HTERT RPE-1 (cell line): ENCODE data around the gene EXOC4.
"Not testable (repeated sequence)": the region's sequence is repeated elsewhere in the genome, so short reads cannot be mapped to it uniquely, and the experiment has no call there.

Experiments
- in situ Hi-C: fragments of 300-500 bp; cut with MboI; formaldehyde crosslinking; loops from 4 replicates; pipeline ENCODE4 v1.14.3; 2020; ENCODE audit warnings: low sequenced_read_pairs

Gene EXOC4

GRCh38 chr7:133906553-133906952 is 653.7 kb downstream of the EXOC4 start:
- in situ Hi-C loops, result not testable (repeated sequence)

GRCh38 chr7:133910761-133911160 is 657.9 kb downstream of the EXOC4 start:
- in situ Hi-C loops, result no loop called here

GRCh38 chr7:133911724-133912123 is 658.8 kb downstream of the EXOC4 start:
- in situ Hi-C loops, result no loop called here

- in situ Hi-C loops, result no loop called here
Measured at GRCh38 chr7:133912916-133913697, 660.2 kb downstream of the EXOC4 start.

- in situ Hi-C loops, result no loop called here
Measured at GRCh38 chr7:133916621-133917020, 663.7 kb downstream of the EXOC4 start.

- in situ Hi-C loops, result no loop called here
Measured at GRCh38 chr7:133919810-133920209, 666.9 kb downstream of the EXOC4 start.

- in situ Hi-C loops, result no loop called here
Measured at GRCh38 chr7:133921635-133922182, 668.8 kb downstream of the EXOC4 start.

- in situ Hi-C loops, result no loop called here
Measured at GRCh38 chr7:133923974-133924373, 671.1 kb downstream of the EXOC4 start.

- in situ Hi-C loops, result no loop called here
Measured at GRCh38 chr7:133931053-133931452, 678.2 kb downstream of the EXOC4 start.

- in situ Hi-C loops, result no loop called here
Measured at GRCh38 chr7:133932591-133932990, 679.7 kb downstream of the EXOC4 start.

- in situ Hi-C loops, result no loop called here
Measured at GRCh38 chr7:133934262-133934976, 681.5 kb downstream of the EXOC4 start.

- in situ Hi-C loops, result no loop called here
Measured at GRCh38 chr7:133934977-133935330, 682.1 kb downstream of the EXOC4 start.

GRCh38 chr7:133936074-133936473 is 683.2 kb downstream of the EXOC4 start:
- in situ Hi-C loops, result no loop called here

GRCh38 chr7:133937786-133938185 is 684.9 kb downstream of the EXOC4 start:
- in situ Hi-C loops, result no loop called here

GRCh38 chr7:133940368-133940767 is 687.5 kb downstream of the EXOC4 start:
- in situ Hi-C loops, result no loop called here

GRCh38 chr7:133941496-133941895 is 688.6 kb downstream of the EXOC4 start:
- in situ Hi-C loops, result no loop called here

GRCh38 chr7:133945497-133945896 is 692.6 kb downstream of the EXOC4 start:
- in situ Hi-C loops, result no loop called here

- in situ Hi-C loops, result no loop called here
Measured at GRCh38 chr7:133947458-133948254, 694.8 kb downstream of the EXOC4 start.

GRCh38 chr7:133948588-133948987 is 695.7 kb downstream of the EXOC4 start:
- in situ Hi-C loops, result no loop called here

GRCh38 chr7:133950855-133951254 is 698.0 kb downstream of the EXOC4 start:
- in situ Hi-C loops, result no loop called here

GRCh38 chr7:133955208-133955607 is 702.3 kb downstream of the EXOC4 start:
- in situ Hi-C loops, result no loop called here
